GM18498 (cell line): ENCODE results near the gene POLR2J2.
"Not testable (repeated sequence)": the region's sequence is repeated elsewhere in the genome, so short reads cannot be mapped to it uniquely, and the experiment has no call there.

Source experiments
- ATAC-seq: cut with Tn5 transposase; IDR thresholded peaks from one replicate; pipeline ENCODE4 v1.9.1; 2021; ENCODE audit warnings: mild to moderate bottlenecking, moderate library complexity; ENCODE audit not compliant: unreplicated experiment

The POLR2J2 gene

GRCh38 chr7:102671166-102671955, at the start of gene POLR2J2:
Gene POLR2J2, minus strand, starts transcription at chr7:102671663. Its CDS starts 62 bp downstream, at chr7:102671601.
- peak; percentile 78 for ATAC-seq

GRCh38 chr7:102718491-102718890, 47.0 kb upstream of the POLR2J2 start:
- ATAC-seq, result not testable (repeated sequence)

- ATAC-seq, result peak; percentile 58
These were observed 44.3 kb upstream of the POLR2J2 start for GRCh38 chr7:102715718-102716117.

GRCh38 chr7:102714774-102715522, 43.5 kb upstream of the POLR2J2 start:
- not testable (repeated sequence) for ATAC-seq

- ATAC-seq, result peak; percentile 78
These were observed 42.2 kb upstream of the POLR2J2 start for GRCh38 chr7:102713691-102714080.

- peak; percentile 73 for ATAC-seq
These were observed 41.7 kb upstream of the POLR2J2 start for GRCh38 chr7:102713011-102713690.

GRCh38 chr7:102698962-102699750, 27.7 kb upstream of the POLR2J2 start:
- not testable (repeated sequence) for ATAC-seq

GRCh38 chr7:102697642-102698512, 26.4 kb upstream of the POLR2J2 start:
- ATAC-seq, result not testable (repeated sequence)

- ATAC-seq, result not testable (repeated sequence)
These were observed 24.5 kb upstream of the POLR2J2 start for GRCh38 chr7:102696009-102696408.

GRCh38 chr7:102695033-102695552, 23.6 kb upstream of the POLR2J2 start:
- peak; percentile 67 for ATAC-seq

GRCh38 chr7:102694008-102694407, 22.5 kb upstream of the POLR2J2 start:
- not testable (repeated sequence) for ATAC-seq

GRCh38 chr7:102690602-102691001, 19.1 kb upstream of the POLR2J2 start:
- ATAC-seq, result not testable (repeated sequence)

- peak; percentile 75 for ATAC-seq
These were observed 18.2 kb upstream of the POLR2J2 start for GRCh38 chr7:102689436-102690282.

- peak; percentile 79 for ATAC-seq
These were observed 17.0 kb upstream of the POLR2J2 start for GRCh38 chr7:102688299-102689036.

- not testable (repeated sequence) for ATAC-seq
These were observed 11.1 kb upstream of the POLR2J2 start for GRCh38 chr7:102682560-102682959.

- ATAC-seq, result not testable (repeated sequence)
These were observed 9.3 kb upstream of the POLR2J2 start for GRCh38 chr7:102680780-102681179.

GRCh38 chr7:102675545-102675944, 4.1 kb upstream of the POLR2J2 start:
- not testable (repeated sequence) for ATAC-seq
